ENCODE results near the gene KRT84.

DNA sequence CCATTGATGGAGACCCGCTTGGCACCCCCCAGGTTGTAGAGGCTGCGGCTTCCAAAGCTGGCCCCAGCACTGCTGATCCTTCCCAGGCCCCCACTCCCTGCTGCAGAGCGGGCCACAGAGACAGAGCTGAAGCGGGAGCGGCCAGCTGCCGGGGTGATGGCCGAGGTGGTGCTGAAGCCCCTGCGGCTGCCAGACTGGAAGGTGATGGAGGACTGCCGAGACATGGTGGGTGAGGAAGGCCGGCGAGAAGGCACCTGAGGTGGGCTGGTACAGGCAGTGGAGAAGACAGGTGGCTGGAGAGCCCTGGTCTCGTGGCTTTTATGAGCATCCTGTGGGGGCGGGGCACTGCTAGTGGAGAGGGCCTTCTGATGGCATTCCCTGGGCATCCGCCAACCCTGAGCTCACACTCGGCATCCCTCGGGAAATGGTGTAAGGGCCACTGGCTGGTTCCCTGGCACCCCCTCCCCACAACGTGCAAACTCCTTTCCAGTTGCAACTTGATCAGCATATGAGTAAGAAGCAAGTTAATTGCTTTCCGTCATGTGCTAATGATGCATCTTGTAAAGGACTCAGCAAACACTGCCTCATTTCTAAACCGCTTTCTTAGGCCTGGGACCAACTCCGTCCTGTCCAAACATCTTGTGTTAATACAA is 48.8 kb upstream of the KRT84 start, which contains the start of gene KRT75:
- no peak for TF ChIP-seq POLR2A (IDR thresholded peaks at IDR 0.05)
- TF ChIP-seq, protein P1, sequence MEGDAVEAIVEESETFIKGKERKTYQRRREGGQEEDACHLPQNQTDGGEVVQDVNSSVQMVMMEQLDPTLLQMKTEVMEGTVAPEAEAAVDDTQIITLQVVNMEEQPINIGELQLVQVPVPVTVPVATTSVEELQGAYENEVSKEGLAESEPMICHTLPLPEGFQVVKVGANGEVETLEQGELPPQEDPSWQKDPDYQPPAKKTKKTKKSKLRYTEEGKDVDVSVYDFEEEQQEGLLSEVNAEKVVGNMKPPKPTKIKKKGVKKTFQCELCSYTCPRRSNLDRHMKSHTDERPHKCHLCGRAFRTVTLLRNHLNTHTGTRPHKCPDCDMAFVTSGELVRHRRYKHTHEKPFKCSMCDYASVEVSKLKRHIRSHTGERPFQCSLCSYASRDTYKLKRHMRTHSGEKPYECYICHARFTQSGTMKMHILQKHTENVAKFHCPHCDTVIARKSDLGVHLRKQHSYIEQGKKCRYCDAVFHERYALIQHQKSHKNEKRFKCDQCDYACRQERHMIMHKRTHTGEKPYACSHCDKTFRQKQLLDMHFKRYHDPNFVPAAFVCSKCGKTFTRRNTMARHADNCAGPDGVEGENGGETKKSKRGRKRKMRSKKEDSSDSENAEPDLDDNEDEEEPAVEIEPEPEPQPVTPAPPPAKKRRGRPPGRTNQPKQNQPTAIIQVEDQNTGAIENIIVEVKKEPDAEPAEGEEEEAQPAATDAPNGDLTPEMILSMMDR (IDR thresholded peaks at IDR 0.05), result no peak

Data from suprapubic skin (tissue), 3 donors.